Measurements from ENCODE around the gene DCUN1D3. TPM values are rescaled to one million over a fixed set of nuclear protein-coding genes. Genes with fewer than 3 reads are reported as not detected.

The DCUN1D3 gene, protein sequence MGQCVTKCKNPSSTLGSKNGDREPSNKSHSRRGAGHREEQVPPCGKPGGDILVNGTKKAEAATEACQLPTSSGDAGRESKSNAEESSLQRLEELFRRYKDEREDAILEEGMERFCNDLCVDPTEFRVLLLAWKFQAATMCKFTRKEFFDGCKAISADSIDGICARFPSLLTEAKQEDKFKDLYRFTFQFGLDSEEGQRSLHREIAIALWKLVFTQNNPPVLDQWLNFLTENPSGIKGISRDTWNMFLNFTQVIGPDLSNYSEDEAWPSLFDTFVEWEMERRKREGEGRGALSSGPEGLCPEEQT
- total RNA-seq (2014; rRNA removed; shearing (Covaris generic)) (13.7 and 16.0 TPM in 2 replicates), polyA plus RNA-seq (2016; fragmentation: Nextera tagmentation; extraction: Ambion mirVana) (8.0 and 8.5 TPM in 2 replicates)
- long read RNA-seq, partial matches to known transcripts, result 0 of 1 reads
- long read RNA-seq, other reads (novel, unspliced or antisense), result 1 of 1 reads

DNA sequence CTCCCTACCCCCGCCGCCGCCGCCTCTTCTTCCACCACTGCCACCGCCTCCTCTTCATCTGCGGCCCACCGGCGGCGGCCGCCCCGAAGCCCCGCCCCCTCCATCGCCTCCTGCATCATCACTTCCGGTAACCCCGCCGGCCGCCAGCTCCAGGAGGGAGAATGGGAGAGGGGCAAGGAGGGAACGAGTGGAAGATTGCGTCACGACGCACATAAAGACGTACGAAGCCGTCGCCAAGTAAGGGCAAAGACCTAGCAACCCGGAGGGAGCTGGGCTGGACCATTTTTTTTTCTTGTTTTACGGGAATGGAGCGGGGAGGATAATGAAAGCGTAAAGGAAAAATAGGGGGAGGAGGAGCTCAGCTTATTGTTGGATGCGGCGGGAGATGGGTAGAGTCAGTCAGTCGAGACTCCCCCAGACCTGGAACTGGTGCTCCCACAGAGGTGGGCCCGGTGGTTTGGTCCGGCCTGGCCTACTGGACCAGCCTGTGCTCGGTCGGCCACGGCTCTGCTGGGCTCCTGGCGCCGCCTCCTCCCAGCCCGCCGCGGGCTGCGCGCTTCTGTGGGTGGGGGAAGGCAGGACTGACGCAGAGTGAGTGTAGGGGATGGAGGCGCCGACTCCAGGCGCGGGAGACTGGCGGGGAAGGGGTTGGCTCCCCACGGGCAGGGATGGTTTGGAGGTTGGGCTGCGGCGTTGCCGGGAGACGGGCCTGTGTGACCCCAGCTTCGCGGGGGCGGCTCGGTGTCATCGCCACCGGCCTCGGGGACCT, at the start of gene DCUN1D3, which contains the start of gene LYRM1:
Gene DCUN1D3 (minus strand): TSS at position 60 of the 769 bp plus-strand sequence. CDS start 37,820 bp downstream, outside the sequence.
Gene LYRM1 (plus strand): TSS at position 473 of the 769 bp plus-strand sequence. CDS start 14,785 bp downstream, outside the sequence.
- Mint-ChIP-seq H3K4me1 (peaks cover 51% of the 10 kb centered on the region), H3K9me3 (peaks cover 2% of the 10 kb centered on the region; the same call in 1 of the 3 replicates), H3K27me3 (ENCODE audit: insufficient read depth, low read depth, poor library complexity) (peaks cover 6% of the 10 kb centered on the region), H3K4me3 (peak within 1 kb of the TSS; percentile 89), H3K27ac (peak within 1 kb of the TSS; percentile 99), H3K36me3 (ENCODE audit: low read depth) (peaks cover 21% of the 10 kb centered on the region)
- Histone ChIP-seq H3K9me2 (ENCODE audit: insufficient read depth) (no peaks in the 10 kb centered on the region), H3K36me3 (ENCODE audit: insufficient read depth) (peaks cover 5% of the 10 kb centered on the region), H3F3A (replicated peaks; ENCODE audit: low read depth) (no peaks in the 10 kb centered on the region), H3K4me3 (peak within 1 kb of the TSS; percentile 88), H3K79me2 (replicated peaks; ENCODE audit: insufficient read depth) (peaks cover 76% of the 10 kb centered on the region), H3K4me2 (peak within 1 kb of the TSS; percentile 96), H3K27ac (ENCODE audit: low read depth) (peak within 1 kb of the TSS; percentile 97), H2AFZ (peak within 1 kb of the TSS; percentile 70), H3K27me3 (ENCODE audit: insufficient read depth) (no peaks in the 10 kb centered on the region), H4K20me1 (replicated peaks; ENCODE audit: insufficient read depth) (peaks cover 17% of the 10 kb centered on the region), H3K4me1 (ENCODE audit: insufficient read depth) (peaks cover 43% of the 10 kb centered on the region)
- ATAC-seq (peak; percentile 90), DNase-seq (ENCODE audit: low spot score) (peak; percentile 98)
- peak; percentile 93 for TF ChIP-seq CREB1 (CRISPR knock-in tag; IDR thresholded peaks at IDR 0.05; ENCODE audit: low read depth)
- TF ChIP-seq, protein P1, sequence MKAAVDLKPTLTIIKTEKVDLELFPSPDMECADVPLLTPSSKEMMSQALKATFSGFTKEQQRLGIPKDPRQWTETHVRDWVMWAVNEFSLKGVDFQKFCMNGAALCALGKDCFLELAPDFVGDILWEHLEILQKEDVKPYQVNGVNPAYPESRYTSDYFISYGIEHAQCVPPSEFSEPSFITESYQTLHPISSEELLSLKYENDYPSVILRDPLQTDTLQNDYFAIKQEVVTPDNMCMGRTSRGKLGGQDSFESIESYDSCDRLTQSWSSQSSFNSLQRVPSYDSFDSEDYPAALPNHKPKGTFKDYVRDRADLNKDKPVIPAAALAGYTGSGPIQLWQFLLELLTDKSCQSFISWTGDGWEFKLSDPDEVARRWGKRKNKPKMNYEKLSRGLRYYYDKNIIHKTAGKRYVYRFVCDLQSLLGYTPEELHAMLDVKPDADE (IDR thresholded peaks at IDR 0.05), result no peak; the same call in 1 of the 2 replicates
- peak; percentile 76 for TF ChIP-seq POLR2AphosphoS5 (IDR thresholded peaks at IDR 0.05; ENCODE audit: low read depth)

GRCh38 chr16:20949660-20950059, 49.5 kb upstream of the DCUN1D3 start:
- Mint-ChIP-seq H3K4me3 (no peak overlapping the region), H3K36me3 (ENCODE audit: low read depth) (no peaks in the 10 kb centered on the region), H3K27ac (no peak overlapping the region), H3K9me3 (no peaks in the 10 kb centered on the region; the same call in 2 of the 3 replicates), H3K27me3 (ENCODE audit: insufficient read depth, low read depth, poor library complexity) (peaks cover 7% of the 10 kb centered on the region), H3K4me1 (peaks cover 14% of the 10 kb centered on the region; the same call in 2 of the 3 replicates)
- Histone ChIP-seq H3K36me3 (ENCODE audit: insufficient read depth) (no peaks in the 10 kb centered on the region), H3K27ac (ENCODE audit: low read depth) (no peak overlapping the region), H4K20me1 (replicated peaks; ENCODE audit: insufficient read depth) (no peaks in the 10 kb centered on the region), H3K79me2 (replicated peaks; ENCODE audit: insufficient read depth) (no peaks in the 10 kb centered on the region), H3K4me1 (ENCODE audit: insufficient read depth) (peaks cover 8% of the 10 kb centered on the region), H3F3A (replicated peaks; ENCODE audit: low read depth) (no peaks in the 10 kb centered on the region), H3K9me2 (ENCODE audit: insufficient read depth) (no peaks in the 10 kb centered on the region), H3K4me3 (no peak overlapping the region), H2AFZ (no peak overlapping the region), H3K27me3 (ENCODE audit: insufficient read depth) (no peaks in the 10 kb centered on the region), H3K4me2 (no peak overlapping the region)
- DNase-seq (ENCODE audit: low spot score), result no peak
- ATAC-seq, result no peak
- TF ChIP-seq, protein P2, sequence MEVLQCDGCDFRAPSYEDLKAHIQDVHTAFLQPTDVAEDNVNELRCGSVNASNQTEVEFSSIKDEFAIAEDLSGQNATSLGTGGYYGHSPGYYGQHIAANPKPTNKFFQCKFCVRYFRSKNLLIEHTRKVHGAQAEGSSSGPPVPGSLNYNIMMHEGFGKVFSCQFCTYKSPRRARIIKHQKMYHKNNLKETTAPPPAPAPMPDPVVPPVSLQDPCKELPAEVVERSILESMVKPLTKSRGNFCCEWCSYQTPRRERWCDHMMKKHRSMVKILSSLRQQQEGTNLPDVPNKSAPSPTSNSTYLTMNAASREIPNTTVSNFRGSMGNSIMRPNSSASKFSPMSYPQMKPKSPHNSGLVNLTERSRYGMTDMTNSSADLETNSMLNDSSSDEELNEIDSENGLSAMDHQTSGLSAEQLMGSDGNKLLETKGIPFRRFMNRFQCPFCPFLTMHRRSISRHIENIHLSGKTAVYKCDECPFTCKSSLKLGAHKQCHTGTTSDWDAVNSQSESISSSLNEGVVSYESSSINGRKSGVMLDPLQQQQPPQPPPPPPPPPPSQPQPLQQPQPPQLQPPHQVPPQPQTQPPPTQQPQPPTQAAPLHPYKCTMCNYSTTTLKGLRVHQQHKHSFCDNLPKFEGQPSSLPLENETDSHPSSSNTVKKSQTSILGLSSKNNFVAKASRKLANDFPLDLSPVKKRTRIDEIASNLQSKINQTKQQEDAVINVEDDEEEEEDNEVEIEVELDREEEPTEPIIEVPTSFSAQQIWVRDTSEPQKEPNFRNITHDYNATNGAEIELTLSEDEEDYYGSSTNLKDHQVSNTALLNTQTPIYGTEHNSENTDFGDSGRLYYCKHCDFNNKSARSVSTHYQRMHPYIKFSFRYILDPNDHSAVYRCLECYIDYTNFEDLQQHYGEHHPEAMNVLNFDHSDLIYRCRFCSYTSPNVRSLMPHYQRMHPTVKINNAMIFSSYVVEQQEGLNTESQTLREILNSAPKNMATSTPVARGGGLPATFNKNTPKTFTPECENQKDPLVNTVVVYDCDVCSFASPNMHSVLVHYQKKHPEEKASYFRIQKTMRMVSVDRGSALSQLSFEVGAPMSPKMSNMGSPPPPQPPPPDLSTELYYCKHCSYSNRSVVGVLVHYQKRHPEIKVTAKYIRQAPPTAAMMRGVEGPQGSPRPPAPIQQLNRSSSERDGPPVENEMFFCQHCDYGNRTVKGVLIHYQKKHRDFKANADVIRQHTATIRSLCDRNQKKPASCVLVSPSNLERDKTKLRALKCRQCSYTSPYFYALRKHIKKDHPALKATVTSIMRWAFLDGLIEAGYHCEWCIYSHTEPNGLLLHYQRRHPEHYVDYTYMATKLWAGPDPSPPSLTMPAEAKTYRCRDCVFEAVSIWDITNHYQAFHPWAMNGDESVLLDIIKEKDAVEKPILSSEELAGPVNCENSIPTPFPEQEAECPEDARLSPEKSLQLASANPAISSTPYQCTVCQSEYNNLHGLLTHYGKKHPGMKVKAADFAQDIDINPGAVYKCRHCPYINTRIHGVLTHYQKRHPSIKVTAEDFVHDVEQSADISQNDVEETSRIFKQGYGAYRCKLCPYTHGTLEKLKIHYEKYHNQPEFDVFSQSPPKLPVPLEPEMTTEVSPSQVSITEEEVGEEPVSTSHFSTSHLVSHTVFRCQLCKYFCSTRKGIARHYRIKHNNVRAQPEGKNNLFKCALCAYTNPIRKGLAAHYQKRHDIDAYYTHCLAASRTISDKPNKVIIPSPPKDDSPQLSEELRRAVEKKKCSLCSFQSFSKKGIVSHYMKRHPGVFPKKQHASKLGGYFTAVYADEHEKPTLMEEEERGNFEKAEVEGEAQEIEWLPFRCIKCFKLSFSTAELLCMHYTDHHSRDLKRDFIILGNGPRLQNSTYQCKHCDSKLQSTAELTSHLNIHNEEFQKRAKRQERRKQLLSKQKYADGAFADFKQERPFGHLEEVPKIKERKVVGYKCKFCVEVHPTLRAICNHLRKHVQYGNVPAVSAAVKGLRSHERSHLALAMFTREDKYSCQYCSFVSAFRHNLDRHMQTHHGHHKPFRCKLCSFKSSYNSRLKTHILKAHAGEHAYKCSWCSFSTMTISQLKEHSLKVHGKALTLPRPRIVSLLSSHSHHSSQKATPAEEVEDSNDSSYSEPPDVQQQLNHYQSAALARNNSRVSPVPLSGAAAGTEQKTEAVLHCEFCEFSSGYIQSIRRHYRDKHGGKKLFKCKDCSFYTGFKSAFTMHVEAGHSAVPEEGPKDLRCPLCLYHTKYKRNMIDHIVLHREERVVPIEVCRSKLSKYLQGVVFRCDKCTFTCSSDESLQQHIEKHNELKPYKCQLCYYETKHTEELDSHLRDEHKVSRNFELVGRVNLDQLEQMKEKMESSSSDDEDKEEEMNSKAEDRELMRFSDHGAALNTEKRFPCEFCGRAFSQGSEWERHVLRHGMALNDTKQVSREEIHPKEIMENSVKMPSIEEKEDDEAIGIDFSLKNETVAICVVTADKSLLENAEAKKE (CRISPR knock-in tag; IDR thresholded peaks at IDR 0.05), result no peak
- TF ChIP-seq POLR2AphosphoS5 (IDR thresholded peaks at IDR 0.05; ENCODE audit: low read depth) (no peak), EZH2 (IDR thresholded peaks at IDR 0.05; ENCODE audit: low read depth, unreplicated experiment) (no peak), NANOG (IDR thresholded peaks at IDR 0.05; ENCODE audit: borderline replicate concordance) (no peak), STAT1 (IDR thresholded peaks at IDR 0.05; ENCODE audit: unreplicated experiment) (no peak), CTCF (conservative IDR thresholded peaks at IDR 0.05; ENCODE audit: low read depth in 2 of 2) (no peak), EZH2phosphoT487 (IDR thresholded peaks at IDR 0.05; ENCODE audit: unreplicated experiment) (no peak), CREB1 (CRISPR knock-in tag; IDR thresholded peaks at IDR 0.05; ENCODE audit: low read depth) (no peak)
